ENCODE results near the gene TMPRSS12.
A peak's percentile ranks its signal among the peaks of the same experiment; 100 is the strongest.

Gene TMPRSS12

GRCh38 chr12:50924439-50925341, 82.0 kb downstream of the TMPRSS12 start:
- H3K4me1 ChIP-seq (ENCODE audit: insufficient read depth, low read length, poor library complexity, severe bottlenecking) = peaks cover 58% of the 10 kb centered on the region
- peak overlapping the region; percentile 98 for H3K4me2 ChIP-seq (ENCODE audit: low read depth, low read length, poor library complexity, severe bottlenecking)

GRCh38 chr12:50925342-50925651, 82.6 kb downstream of the TMPRSS12 start:
- H3K9me3 ChIP-seq (ENCODE audit: insufficient read depth, low read depth, low read length) = no peaks in the 10 kb centered on the region
- no peaks in the 10 kb centered on the region for H3F3A ChIP-seq (ENCODE audit: low read depth)
- peak overlapping the region; percentile 92 for H3K4me3 ChIP-seq (ENCODE audit: low read length, poor library complexity, severe bottlenecking)
- peaks cover 61% of the 10 kb centered on the region for H3K4me1 ChIP-seq (ENCODE audit: insufficient read depth, low read length, poor library complexity, severe bottlenecking)
- H3K79me2 ChIP-seq (ENCODE audit: insufficient read depth, low read length) = peaks cover 56% of the 10 kb centered on the region
- no peak for TF ChIP-seq CTCF (conservative IDR thresholded peaks at IDR 0.05; ENCODE audit: low read length)
- TF ChIP-seq EZH2phosphoT487 (IDR thresholded peaks at IDR 0.05; ENCODE audit: borderline replicate concordance) = no peak
- H3K9me2 ChIP-seq (replicated peaks; ENCODE audit: low read depth, low read length) = no peaks in the 10 kb centered on the region
- peak overlapping the region; percentile 78 for H2AFZ ChIP-seq (ENCODE audit: low read length)
- no peaks in the 10 kb centered on the region for H3K27me3 ChIP-seq (ENCODE audit: insufficient read depth, low read length, poor library complexity, severe bottlenecking)
- peaks cover 12% of the 10 kb centered on the region for H4K20me1 ChIP-seq (ENCODE audit: insufficient read depth, low read length, poor library complexity, severe bottlenecking)
- no peaks in the 10 kb centered on the region for H3K36me3 ChIP-seq (ENCODE audit: insufficient read depth, low read length)
- peak overlapping the region; percentile 93 for H3K9ac ChIP-seq (ENCODE audit: low read depth, low read length, poor library complexity, severe bottlenecking)
- H3K4me2 ChIP-seq (ENCODE audit: low read depth, low read length, poor library complexity, severe bottlenecking) = peak overlapping the region; percentile 98

More at GRCh38 chr12:50924439-50925341, 82.0 kb downstream of the TMPRSS12 start:
- H4K20me1 ChIP-seq (ENCODE audit: insufficient read depth, low read length, poor library complexity, severe bottlenecking) = peaks cover 12% of the 10 kb centered on the region
- H3F3A ChIP-seq (ENCODE audit: low read depth) = no peaks in the 10 kb centered on the region
- H3K9me2 ChIP-seq (replicated peaks; ENCODE audit: low read depth, low read length) = no peaks in the 10 kb centered on the region
- H2AFZ ChIP-seq (ENCODE audit: low read length) = peak overlapping the region; percentile 78
- TF ChIP-seq CTCF (conservative IDR thresholded peaks at IDR 0.05; ENCODE audit: low read length) (no peak), EZH2phosphoT487 (IDR thresholded peaks at IDR 0.05; ENCODE audit: borderline replicate concordance) (no peak)
- H3K9me3 ChIP-seq (ENCODE audit: insufficient read depth, low read depth, low read length) = no peaks in the 10 kb centered on the region
- peak overlapping the region; percentile 92 for H3K4me3 ChIP-seq (ENCODE audit: low read length, poor library complexity, severe bottlenecking)
- H3K36me3 ChIP-seq (ENCODE audit: insufficient read depth, low read length) = no peaks in the 10 kb centered on the region
- peak overlapping the region; percentile 93 for H3K9ac ChIP-seq (ENCODE audit: low read depth, low read length, poor library complexity, severe bottlenecking)
- H3K27me3 ChIP-seq (ENCODE audit: insufficient read depth, low read length, poor library complexity, severe bottlenecking) = no peaks in the 10 kb centered on the region
- peaks cover 50% of the 10 kb centered on the region for H3K79me2 ChIP-seq (ENCODE audit: insufficient read depth, low read length)

GRCh38 chr12:50925920-50926319, 83.2 kb downstream of the TMPRSS12 start:
- Histone ChIP-seq H3K4me2 (ENCODE audit: low read depth, low read length, poor library complexity, severe bottlenecking) (peak overlapping the region; percentile 98), H3K9me2 (replicated peaks; ENCODE audit: low read depth, low read length) (no peaks in the 10 kb centered on the region), H3K9ac (ENCODE audit: low read depth, low read length, poor library complexity, severe bottlenecking) (peak overlapping the region; percentile 93), H2AFZ (ENCODE audit: low read length) (no peak overlapping the region), H3K4me3 (ENCODE audit: low read length, poor library complexity, severe bottlenecking) (peak overlapping the region; percentile 92), H3F3A (ENCODE audit: low read depth) (no peaks in the 10 kb centered on the region), H3K79me2 (ENCODE audit: insufficient read depth, low read length) (peaks cover 62% of the 10 kb centered on the region), H3K27me3 (ENCODE audit: insufficient read depth, low read length, poor library complexity, severe bottlenecking) (no peaks in the 10 kb centered on the region), H3K36me3 (ENCODE audit: insufficient read depth, low read length) (no peaks in the 10 kb centered on the region), H4K20me1 (ENCODE audit: insufficient read depth, low read length, poor library complexity, severe bottlenecking) (peaks cover 12% of the 10 kb centered on the region), H3K9me3 (ENCODE audit: insufficient read depth, low read depth, low read length) (no peaks in the 10 kb centered on the region), H3K4me1 (ENCODE audit: insufficient read depth, low read length, poor library complexity, severe bottlenecking) (peaks cover 61% of the 10 kb centered on the region)
- no peak for TF ChIP-seq CTCF (conservative IDR thresholded peaks at IDR 0.05; ENCODE audit: low read length)
